Pancreas (tissue), 10 donors: ENCODE results near the gene PLD4. TPM values are rescaled to one million over a fixed set of nuclear protein-coding genes. Genes with fewer than 3 reads are reported as not detected.
"Not testable (repeated sequence)": the region's sequence is repeated elsewhere in the genome, so short reads cannot be mapped to it uniquely, and the experiment has no call there.

ENCODE experiments used
- ATAC-seq, 4 donors: fragments of 200-7000 bp; cut with Tn5 transposase; one replicate each; pipeline versions ENCODE4 v1.8.0 to v1.9.1; 2020; ENCODE audit warnings: mild to moderate bottlenecking in 4 of 4, moderate library complexity in 4 of 4
- DNase-seq, 6 donors: peaks; one replicate each; pipeline ENCODE4 v3.0.0-alpha.2; 2020
- FAIRE-seq: peaks from 2 replicates; lab custom pipeline; 2012; peaks lifted over from hg19 to GRCh38; lab: Jason Lieb, UNC
- H3K27ac ChIP-seq, 4 donors: fragments of 200-600 bp; sonication (generic); 1 replicate in 3 of 4; 2 replicates in 1 of 4; pipeline versions ENCODE4 v1.5.0 to v1.8.0; 2020
- H3K27me3 ChIP-seq, 4 donors: fragments of 200-600 bp; one replicate each; pipeline ENCODE4 v1.8.0; 2021
- H3K36me3 ChIP-seq, 3 donors: fragments of 200-600 bp; sonication (generic) in 1 of 3; one replicate each; pipeline versions ENCODE4 v1.5.0 to v1.8.0; 2020 to 2021
- H3K4me1 ChIP-seq, 3 donors: fragments of 200-600 bp; one replicate each; pipeline ENCODE4 v1.8.0; 2021
- H3K4me3 ChIP-seq, 4 donors: fragments of 200-600 bp; sonication (generic) in 2 of 4; one replicate each; pipeline versions ENCODE4 v1.5.0 to v1.8.0; 2020 to 2021
- H3K9me3 ChIP-seq, 4 donors: fragments of 200-600 bp; one replicate each; pipeline ENCODE4 v1.8.0; 2021
- WGBS, 2 donors: extraction: QIAGEN DNeasy Blood & Tissue Kit; methylation state at CpG; one replicate each; pipeline ENCODE4 v1.1.7; 2013; 5-methylcytosine and 5-hydroxymethylcytosine counted together
- intact Hi-C, 3 donors: fragments of 100-400 bp; cut with DNase I; formaldehyde crosslinking; loops; one replicate each; pipeline versions ENCODE4 v1.11.1 to v1.14.2; 2022
- polyA plus RNA-seq, 2 donors: library from polyadenylated mRNA; stranded (reverse); fragments of 200-250 nt; gene quantifications; one replicate each; pipeline ENCODE4 v1.2.3, GENCODE V29; 2013
- total RNA-seq, 6 donors: library from RNA; stranded (reverse); fragmentation: NEBNext Ultra II Directional in 4 of 6; extraction: Animal tissue kit (Norgen Biotek cat#: 25700) in 4 of 6; gene quantifications; one replicate each; pipeline versions ENCODE4 v1.2.1 to v1.2.4, GENCODE V29; 2021 to 2023
- TF ChIP-seq, protein P1 (sequence below), 4 donors: fragments of 200-600 bp; sonication (generic) in 3 of 4; IDR thresholded peaks; one replicate each; pipeline versions ENCODE4 v1.5.0 to v1.8.0; 2021; ENCODE audit warnings: antibody characterized with exemption in 4 of 4
- donor health status: healthy with polysubstance abuse.
- donor health status: DM: no; HTN: no; CAD: no; lungs with moderate emphysema.
- donor health status: DM: no; HTN: no; CAD: no.
- donor health status: control.
- donor health status: control.
- donor health status: Bipolar disorder and iron deficiency.
- donor health status: DM: yes; HTN: yes; CAD: no.
- donor health status: DM: no; HTN: no; CAD: no.
- donor health status: DM: no; HTN: no; CAD: no.
- donor health status: DM: yes; HTN: yes; CAD: no.

PLD4 gene
- total and polyA plus RNA-seq, 8 donors, result 0.19 to 12.5 (median 0.52) TPM

DNA sequence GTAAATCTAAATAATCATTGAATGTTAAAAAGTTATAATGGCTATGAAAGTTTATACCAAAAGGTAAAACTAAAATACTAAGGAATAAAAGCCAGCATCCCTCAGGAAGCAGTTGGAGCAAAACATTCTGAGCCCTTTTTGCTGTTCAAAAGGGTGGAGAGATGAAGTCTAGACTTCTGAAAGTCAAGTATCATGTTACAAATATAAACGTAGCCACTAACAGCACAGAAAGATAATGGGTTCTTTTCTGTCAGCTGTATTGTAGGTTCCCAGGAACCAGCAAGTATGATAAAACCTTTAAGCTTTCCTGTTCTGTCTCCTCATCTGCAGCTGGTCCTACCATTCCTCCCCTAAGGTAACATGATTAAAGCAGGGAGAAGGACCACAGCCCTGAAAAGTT, 16.4 kb upstream of the PLD4 start:
- ATAC-seq, result no peak
- intact Hi-C loops, result no loop called here

DNA sequence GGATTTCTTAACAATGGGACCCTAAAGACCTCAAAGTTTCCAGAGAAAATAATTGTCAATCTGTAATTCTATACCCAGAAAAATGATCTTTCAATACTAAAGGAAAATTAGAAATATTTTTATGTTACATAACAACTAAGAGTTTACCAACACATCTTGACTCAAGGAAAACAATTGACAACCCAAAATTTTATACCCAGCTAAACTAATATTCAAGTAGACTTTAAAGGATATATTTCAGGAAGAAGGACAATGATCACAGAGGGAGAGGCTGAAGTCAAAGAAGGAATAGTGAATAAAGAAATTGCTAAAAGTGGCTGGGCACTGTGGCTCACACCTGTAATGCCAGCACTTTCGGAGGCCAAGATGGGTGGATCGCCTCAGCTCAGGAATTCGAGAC, 12.6 kb upstream of the PLD4 start:
- no peak overlapping the region for H3K4me3 ChIP-seq
- no peaks in the 10 kb centered on the region for H3K4me1 ChIP-seq
- H3K9me3 ChIP-seq, result no peaks in the 10 kb centered on the region
- H3K27ac ChIP-seq, result no peak overlapping the region
- no peaks in the 10 kb centered on the region for H3K27me3 ChIP-seq
- WGBS, 2 donors, result 71 to 79% methylated on average over 3 of the region's 3 CpGs
- no peaks in the 10 kb centered on the region for H3K36me3 ChIP-seq
- intact Hi-C loops, result no loop called here
- FAIRE-seq (no peak), ATAC-seq (no peak), DNase-seq (no peak)
- TF ChIP-seq, protein P1, sequence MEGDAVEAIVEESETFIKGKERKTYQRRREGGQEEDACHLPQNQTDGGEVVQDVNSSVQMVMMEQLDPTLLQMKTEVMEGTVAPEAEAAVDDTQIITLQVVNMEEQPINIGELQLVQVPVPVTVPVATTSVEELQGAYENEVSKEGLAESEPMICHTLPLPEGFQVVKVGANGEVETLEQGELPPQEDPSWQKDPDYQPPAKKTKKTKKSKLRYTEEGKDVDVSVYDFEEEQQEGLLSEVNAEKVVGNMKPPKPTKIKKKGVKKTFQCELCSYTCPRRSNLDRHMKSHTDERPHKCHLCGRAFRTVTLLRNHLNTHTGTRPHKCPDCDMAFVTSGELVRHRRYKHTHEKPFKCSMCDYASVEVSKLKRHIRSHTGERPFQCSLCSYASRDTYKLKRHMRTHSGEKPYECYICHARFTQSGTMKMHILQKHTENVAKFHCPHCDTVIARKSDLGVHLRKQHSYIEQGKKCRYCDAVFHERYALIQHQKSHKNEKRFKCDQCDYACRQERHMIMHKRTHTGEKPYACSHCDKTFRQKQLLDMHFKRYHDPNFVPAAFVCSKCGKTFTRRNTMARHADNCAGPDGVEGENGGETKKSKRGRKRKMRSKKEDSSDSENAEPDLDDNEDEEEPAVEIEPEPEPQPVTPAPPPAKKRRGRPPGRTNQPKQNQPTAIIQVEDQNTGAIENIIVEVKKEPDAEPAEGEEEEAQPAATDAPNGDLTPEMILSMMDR (IDR thresholded peaks at IDR 0.05), result no peak

More for the DNA sequence above, 16.4 kb upstream of the PLD4 start:
- Histone ChIP-seq H3K4me3 (no peak overlapping the region), H3K9me3 (no peaks in the 10 kb centered on the region), H3K36me3 (no peaks in the 10 kb centered on the region), H3K27ac (no peak overlapping the region), H3K27me3 (no peaks in the 10 kb centered on the region), H3K4me1 (no peaks in the 10 kb centered on the region)
- WGBS, 2 donors, result 0 to 11% methylated on average over 1 of the region's 1 CpG
- TF ChIP-seq, protein P1 (IDR thresholded peaks at IDR 0.05), result no peak
- FAIRE-seq, result no peak
- DNase-seq, result no peak

DNA sequence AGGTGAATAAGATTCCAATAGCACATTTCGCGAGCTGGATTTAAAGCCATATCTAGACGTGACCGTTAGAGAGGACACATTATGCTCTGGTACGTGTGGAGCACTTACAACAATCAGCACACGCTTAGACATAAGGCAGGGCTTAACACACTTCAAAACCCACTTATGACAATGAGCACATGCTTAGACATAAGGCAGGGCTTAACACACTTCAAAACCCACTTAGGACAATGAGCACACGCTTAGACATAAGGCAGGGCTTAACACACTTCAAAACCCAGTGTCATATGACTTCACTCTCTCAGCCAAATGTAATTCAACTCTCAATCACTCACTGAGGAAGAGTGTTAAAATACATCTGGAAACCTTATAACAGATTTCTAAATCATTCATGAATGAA, 11.2 kb upstream of the PLD4 start:
- H3K9me3 ChIP-seq, result no peaks in the 10 kb centered on the region
- ATAC-seq, result no peak

DNA sequence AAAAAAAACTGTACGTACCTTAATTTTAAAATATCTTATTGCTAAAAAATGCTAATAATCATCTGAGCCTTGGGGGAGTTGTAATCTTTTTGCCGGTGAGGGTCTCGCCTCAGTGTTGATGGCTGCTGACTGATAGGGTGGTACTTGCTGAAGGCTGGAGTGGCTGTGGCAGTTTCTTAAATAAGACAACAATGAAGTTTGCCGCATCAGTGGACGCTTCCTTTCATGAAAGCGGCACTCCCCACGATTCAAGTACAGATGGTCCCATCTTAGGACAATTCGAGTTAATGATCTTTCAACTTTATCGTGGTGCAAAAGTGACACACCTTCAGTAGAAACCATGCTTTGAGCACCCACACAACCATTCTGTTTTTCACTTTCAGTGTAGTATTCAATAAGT, 7.6 kb upstream of the PLD4 start:
- H3K36me3 ChIP-seq, result no peaks in the 10 kb centered on the region
- H3K9me3 ChIP-seq, result no peaks in the 10 kb centered on the region
- no peak overlapping the region for H3K4me3 ChIP-seq
- no peak for DNase-seq
- FAIRE-seq, result no peak
- H3K27me3 ChIP-seq, result no peaks in the 10 kb centered on the region
- no peak for ATAC-seq
- WGBS, 2 donors, result 80 to 84% methylated on average over 9 of the region's 9 CpGs
- no peaks in the 10 kb centered on the region for H3K4me1 ChIP-seq
- intact Hi-C loops, result no loop called here
- no peak overlapping the region for H3K27ac ChIP-seq
- TF ChIP-seq, protein P1 (IDR thresholded peaks at IDR 0.05), result no peak

More for the DNA sequence above, 11.2 kb upstream of the PLD4 start:
- DNase-seq, result no peak
- Histone ChIP-seq H3K4me3 (no peak overlapping the region), H3K27me3 (no peaks in the 10 kb centered on the region), H3K4me1 (no peaks in the 10 kb centered on the region), H3K27ac (no peak overlapping the region), H3K36me3 (no peaks in the 10 kb centered on the region)
- TF ChIP-seq, protein P1 (IDR thresholded peaks at IDR 0.05), result no peak
- intact Hi-C loops, result no loop called here
- 87 to 92% methylated on average over 7 of the region's 7 CpGs for WGBS, 2 donors
- FAIRE-seq, result no peak

DNA sequence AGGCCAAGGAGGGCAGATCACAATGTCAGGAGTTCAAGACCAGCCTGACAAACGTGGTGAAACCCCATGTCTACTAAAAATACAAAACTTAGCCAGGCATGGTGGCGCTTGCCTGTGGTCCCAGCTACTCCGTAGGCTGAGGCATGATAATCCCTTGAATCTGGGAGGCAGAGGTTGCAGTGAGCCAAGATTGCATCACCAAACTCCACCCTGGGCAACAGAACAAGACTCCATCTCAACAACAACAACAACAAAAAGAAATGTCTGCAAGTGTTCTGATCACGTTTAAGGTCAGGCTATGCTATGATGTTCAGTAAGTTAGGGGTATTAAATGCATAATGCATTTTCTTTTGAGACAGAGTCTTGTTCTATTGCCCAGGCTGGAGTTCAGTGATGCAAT, 6.7 kb upstream of the PLD4 start:
- FAIRE-seq (no peak), ATAC-seq (no peak), DNase-seq (no peak)
- H3K4me1 ChIP-seq, result no peaks in the 10 kb centered on the region
- no peak overlapping the region for H3K27ac ChIP-seq
- WGBS, 2 donors, result 75 to 78% methylated on average over 4 of the region's 4 CpGs
- no peaks in the 10 kb centered on the region for H3K9me3 ChIP-seq
- no peaks in the 10 kb centered on the region for H3K36me3 ChIP-seq
- intact Hi-C loops, result no loop called here
- H3K4me3 ChIP-seq, result no peak overlapping the region
- no peaks in the 10 kb centered on the region for H3K27me3 ChIP-seq
- TF ChIP-seq, protein P1 (IDR thresholded peaks at IDR 0.05), result no peak

DNA sequence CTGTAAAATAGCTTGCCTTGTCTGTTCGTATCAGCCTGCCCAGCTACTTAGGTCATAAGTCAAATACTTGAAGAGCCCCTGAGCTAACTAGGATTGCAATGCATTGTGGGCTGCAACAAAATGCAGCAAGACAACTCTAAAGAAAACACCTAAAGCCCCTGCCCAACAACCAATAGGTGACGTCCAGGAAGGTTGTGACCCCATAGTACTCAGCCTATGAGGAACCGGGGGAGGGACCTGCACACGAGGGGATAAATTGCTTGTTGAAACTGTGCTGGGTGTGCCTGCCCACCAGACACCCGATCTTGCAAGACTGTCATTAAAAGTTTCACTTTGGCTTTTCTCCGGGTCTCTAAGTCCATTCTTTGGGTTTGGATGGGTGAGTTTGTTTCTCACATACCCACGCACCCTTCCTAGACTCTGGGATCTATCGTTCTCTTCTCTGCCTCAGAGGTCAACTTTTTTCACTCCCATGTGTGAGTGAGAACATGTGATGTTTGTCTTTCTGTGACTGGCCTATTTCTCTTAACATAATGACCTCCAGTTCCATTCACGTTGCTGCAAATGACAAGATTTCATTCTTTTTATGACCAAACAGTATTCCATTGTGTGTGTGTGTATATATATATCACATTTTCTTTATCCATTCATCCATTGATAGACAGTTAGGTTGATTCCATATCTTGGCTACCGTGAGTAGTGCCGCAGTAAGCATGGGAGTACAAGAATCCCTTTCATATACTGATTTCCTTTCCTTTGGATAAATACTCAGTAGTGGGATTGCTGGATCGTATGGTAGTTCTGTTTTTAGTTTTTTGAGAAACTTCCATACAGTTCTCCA, 5.3 kb upstream of the PLD4 start:
- FAIRE-seq, H3K27me3 ChIP-seq, DNase-seq, H3K36me3 ChIP-seq, ATAC-seq, H3K4me3 ChIP-seq, H3K9me3 ChIP-seq, intact Hi-C loops, H3K4me1 ChIP-seq, H3K27ac ChIP-seq: not testable (repeated sequence)
- 67 to 69% methylated on average over 12 of the region's 12 CpGs for WGBS, 2 donors
